BJ (cell line): Measurements from ENCODE around the gene HS1BP3. TPM values are rescaled to one million over a fixed set of nuclear protein-coding genes. Genes with fewer than 3 reads are reported as not detected.

Experiments used
- CTCF ChIA-PET: fragments of 350-600 bp; formaldehyde crosslinking; extraction: SDS; loops from one replicate; lab custom pipeline; 2021; ENCODE audit warnings: antibody characterized with exemption, inconsistent platforms; lab: Yijun Ruan, JAX
- POLR2A ChIA-PET: fragments of 300-600 bp; sonication (Branson Sonifier 250); formaldehyde crosslinking; extraction: SDS; loops from one replicate; lab custom pipeline; 2021; ENCODE audit warnings: antibody characterized with exemption; lab: Charles Lee
- DNase-seq: peaks from one replicate; pipeline ENCODE4 v3.0.0-alpha.2; 2011; ENCODE audit warnings: low read depth
- H3K27me3 ChIP-seq: 2 replicates; pipeline ENCODE4 v1.6.0; 2011; ENCODE audit warnings: low read length; ENCODE audit not compliant: control insufficient read depth, insufficient read depth
- H3K36me3 ChIP-seq: 2 replicates; pipeline ENCODE4 v1.5.1; 2011; ENCODE audit warnings: low read length; ENCODE audit not compliant: control insufficient read depth, insufficient read depth
- H3K4me3 ChIP-seq: 2 replicates; pipeline ENCODE4 v1.5.1; 2011; ENCODE audit warnings: low read depth, mild to moderate bottlenecking, control low read depth, low read length
- CTCF ChIP-seq: IDR thresholded peaks from 2 replicates; pipeline ENCODE4 v1.5.1; 2011; ENCODE audit warnings: low read depth, mild to moderate bottlenecking, control low read depth, inconsistent platforms, low read length, moderate library complexity; ENCODE audit not compliant: insufficient read depth
- polyA plus RNA-seq: library from polyadenylated mRNA; depleted of rRNA; stranded (reverse); fragments of >200 nt; gene quantifications from 2 replicates; pipeline ENCODE4 v1.2.3, GENCODE V29; 2011

HS1BP3 gene
- polyA plus RNA-seq, 1 experiment: 13.6 TPM

- Histone ChIP-seq H3K4me3 (no peak overlapping the region), H3K27me3 (no peaks in the 10 kb centered on the region), H3K36me3 (peaks cover 3% of the 10 kb centered on the region)
- POLR2A ChIA-PET: no interaction called here
- no peak for TF ChIP-seq CTCF
- no peak for DNase-seq
- CTCF ChIA-PET: interaction anchor here (0.6 to 3.7 kb wide), 5 partner anchors 16 to 278 kb away, joined by 3 to 18 read pairs (median 5); no protein-coding TSS in a partner anchor
These were observed 33.7 kb upstream of the HS1BP3 start for GRCh38 chr2:20684581-20685063.

- Histone ChIP-seq H3K4me3 (no peak overlapping the region), H3K36me3 (peaks cover 3% of the 10 kb centered on the region), H3K27me3 (no peaks in the 10 kb centered on the region)
- CTCF ChIA-PET: interaction anchor here (0.8 to 3.7 kb wide), 12 partner anchors 9 to 282 kb away, joined by 3 to 18 read pairs (median 5); no protein-coding TSS in a partner anchor
- POLR2A ChIA-PET: no interaction called here
- peak; percentile 83 for TF ChIP-seq CTCF
- no peak for DNase-seq
These were observed 31.4 kb upstream of the HS1BP3 start for GRCh38 chr2:20682167-20682920.

- ChIA-PET CTCF (interaction anchor here (1.0 to 2.9 kb wide), 5 partner anchors 9 to 283 kb away, joined by 3 to 18 read pairs (median 6); no protein-coding TSS in a partner anchor), POLR2A (no interaction called here)
- Histone ChIP-seq H3K27me3 (no peaks in the 10 kb centered on the region), H3K4me3 (no peak overlapping the region), H3K36me3 (peaks cover 1% of the 10 kb centered on the region)
- no peak for TF ChIP-seq CTCF
- no peak for DNase-seq
These were observed 30.0 kb upstream of the HS1BP3 start for GRCh38 chr2:20680744-20681375.

GRCh38 chr2:20678780-20679179 lies 27.9 kb upstream of the HS1BP3 start:
- Histone ChIP-seq H3K27me3 (no peaks in the 10 kb centered on the region), H3K36me3 (no peaks in the 10 kb centered on the region; the same call in none of the 2 replicates), H3K4me3 (no peak overlapping the region)
- ChIA-PET POLR2A (no interaction called here), CTCF (interaction anchor here (0.5 to 8.4 kb wide), 5 partner anchors 15 to 359 kb away, joined by 3 to 123 read pairs (median 3); partner anchors contain the start of gene GDF7)
- no peak for TF ChIP-seq CTCF
- DNase-seq: no peak

GRCh38 chr2:20678086-20678395 lies 27.1 kb upstream of the HS1BP3 start:
- Histone ChIP-seq H3K4me3 (no peak overlapping the region), H3K27me3 (no peaks in the 10 kb centered on the region), H3K36me3 (no peaks in the 10 kb centered on the region; the same call in 1 of the 2 replicates)
- no peak for TF ChIP-seq CTCF
- ChIA-PET CTCF (interaction anchor here (1.3 to 8.4 kb wide), 4 partner anchors 14 to 285 kb away, joined by 3 to 123 read pairs (median 14); partner anchors contain the start of gene GDF7), POLR2A (no interaction called here)
- DNase-seq: no peak
